Spleen (tissue), 11 donors: ENCODE measurements around the gene PHC2. TPM values are rescaled to one million over a fixed set of nuclear protein-coding genes. Genes with fewer than 3 reads are reported as not detected.

Experiments
- DNase-seq: peaks from one replicate; pipeline ENCODE4 v3.0.0-alpha.2; 2020
- H3K27ac ChIP-seq, 8 donors: fragments of 200-600 bp; sonication (generic) in 7 of 8; 1 replicate in 4 of 8; 2 replicates in 4 of 8; pipeline versions ENCODE4 v1.5.0 to v1.8.0; 2016 to 2021; ENCODE audit warnings: inconsistent platforms in 4 of 8, mild to moderate bottlenecking in 4 of 8, moderate library complexity in 1 of 8
- H3K27me3 ChIP-seq, 7 donors: fragments of 200-600 bp; sonication (generic) in 6 of 7; replicated peaks in 1 of 7; 1 replicate in 4 of 7; 2 replicates in 3 of 7; pipeline versions ENCODE4 v1.5.0 to v1.8.0; 2016 to 2021; ENCODE audit warnings: inconsistent platforms in 3 of 7, mild to moderate bottlenecking in 1 of 7
- H3K36me3 ChIP-seq, 6 donors: fragments of 200-600 bp; sonication (generic) in 5 of 6; 1 replicate in 4 of 6; 2 replicates in 2 of 6; pipeline versions ENCODE4 v1.5.0 to v1.8.0; 2016 to 2021; ENCODE audit warnings: inconsistent platforms in 2 of 6
- H3K4me1 ChIP-seq, 6 donors: fragments of 200-600 bp; sonication (generic) in 5 of 6; 1 replicate in 3 of 6; 2 replicates in 3 of 6; pipeline versions ENCODE4 v1.5.0 to v1.8.0; 2016 to 2021; ENCODE audit warnings: inconsistent platforms in 3 of 6
- H3K4me3 ChIP-seq, 8 donors: fragments of 200-600 bp; sonication (generic) in 7 of 8; 1 replicate in 4 of 8; 2 replicates in 4 of 8; pipeline versions ENCODE4 v1.5.0 to v1.8.0; 2016 to 2021; ENCODE audit warnings: inconsistent platforms in 4 of 8, mild to moderate bottlenecking in 4 of 8, moderate library complexity in 2 of 8
- H3K9me3 ChIP-seq, 8 donors: fragments of 200-600 bp; sonication (generic) in 7 of 8; 1 replicate in 4 of 8; 2 replicates in 4 of 8; pipeline versions ENCODE4 v1.5.0 to v1.8.0; 2016 to 2021; ENCODE audit warnings: inconsistent platforms in 4 of 8
- CTCF ChIP-seq, 11 experiments: fragments of 200-600 bp in 7 of 11; fragments of 450-650 bp in 4 of 11; sonication (generic) in 4 of 11; IDR thresholded peaks in 8 of 11; conservative IDR thresholded peaks in 3 of 11; 1 replicate in 7 of 11; 2 replicates in 4 of 11; pipeline versions ENCODE4 v1.4.0 to v1.8.0; 2016 to 2021; ENCODE audit warnings: antibody characterized with exemption in 11 of 11, inconsistent platforms in 4 of 11, mild to moderate bottlenecking in 1 of 11
- POLR2A ChIP-seq, 3 donors: fragments of 450-650 bp; IDR thresholded peaks; one replicate each; pipeline ENCODE4 v1.5.1; 2017; ENCODE audit warnings: antibody characterized with exemption in 3 of 3, mild to moderate bottlenecking in 1 of 3
- POLR2AphosphoS5 ChIP-seq, 3 donors: sonication (generic); formaldehyde crosslinking; IDR thresholded peaks; one replicate each; pipeline ENCODE4 v1.5.1; 2017; ENCODE audit warnings: antibody characterized with exemption in 3 of 3
- WGBS, 5 donors: extraction: QIAGEN DNeasy Blood & Tissue Kit in 3 of 5; methylation state at CpG; one replicate each; pipeline versions ENCODE4 v1.1.5 to v1.1.7; 2013 to 2018; 5-methylcytosine and 5-hydroxymethylcytosine counted together
- intact Hi-C: fragments of 100-400 bp; cut with DNase I; formaldehyde crosslinking; loops from one replicate; pipeline ENCODE4 v1.15.0; 2023; ENCODE audit warnings: low total_unique reads
- polyA plus RNA-seq, 3 donors: library from polyadenylated mRNA; stranded (reverse); fragments of 200-250 nt; gene quantifications; one replicate each; pipeline ENCODE4 v1.2.1, GENCODE V29; 2013
- total RNA-seq, 7 donors: library from RNA; depleted of rRNA in 3 of 7; stranded (reverse); fragments of >200 nt in 3 of 7; fragmentation: NEBNext Ultra II Directional in 4 of 7; extraction: Animal tissue kit (Norgen Biotek cat#: 25700) in 4 of 7; gene quantifications; one replicate each; pipeline versions ENCODE4 v1.1.0 to v1.2.1, GENCODE V29; 2016 to 2021
- donor health status: healthy with polysubstance abuse.
- donor health status: DM: no; HTN: no; CAD: no; lungs with moderate emphysema.
- donor health status: DM: no; HTN: no; CAD: no.
- donor health status: Bipolar disorder and iron deficiency.
- donor health status: healthy.
- donor health status: DM: no; HTN: no; CAD: no.
- donor health status: DM: yes; HTN: yes; CAD: no.

The PHC2 gene
- total and polyA plus RNA-seq, 10 donors: 51.1 to 272 (median 136) TPM

GRCh38 chr1:33428661-33429060 is 2.2 kb downstream of the PHC2 start:
- WGBS, 5 donors: 81 to 100% (median 96%) methylated on average over 2 of the region's 2 CpGs
- H3K27me3 ChIP-seq: peaks cover 0 to 23% (median 0%) of the 10 kb centered on the region in 7 donors
- no peaks in the 10 kb centered on the region for H3K9me3 ChIP-seq
- H3K4me1 ChIP-seq: peaks cover 7 to 45% (median 38%) of the 10 kb centered on the region in 6 donors
- no peak overlapping the region for H3K27ac ChIP-seq
- H3K36me3 ChIP-seq: no peaks in the 10 kb centered on the region
- intact Hi-C loops: no loop called here
- H3K4me3 ChIP-seq: no peak overlapping the region
- no peak for DNase-seq
- TF ChIP-seq POLR2A (IDR thresholded peaks at IDR 0.05) (no peak), CTCF (IDR thresholded peaks at IDR 0.05 in 8 of 11, conservative IDR thresholded peaks at IDR 0.05 in 3 of 11) (no peak), POLR2AphosphoS5 (IDR thresholded peaks at IDR 0.05) (no peak)

GRCh38 chr1:33426916-33427315 is 4.0 kb downstream of the PHC2 start:
- H3K9me3 ChIP-seq: no peaks in the 10 kb centered on the region
- no peak for DNase-seq
- H3K4me1 ChIP-seq: peaks cover 7 to 33% (median 26%) of the 10 kb centered on the region in 6 donors
- 80 to 96% (median 89%) methylated on average over 3 of the region's 3 CpGs for WGBS, 5 donors
- H3K36me3 ChIP-seq: no peaks in the 10 kb centered on the region
- H3K27ac ChIP-seq: no peak overlapping the region
- H3K27me3 ChIP-seq: peaks cover 0 to 23% (median 0%) of the 10 kb centered on the region in 7 donors
- intact Hi-C loops: no loop called here
- H3K4me3 ChIP-seq: no peak overlapping the region
- TF ChIP-seq POLR2AphosphoS5 (IDR thresholded peaks at IDR 0.05) (no peak), POLR2A (IDR thresholded peaks at IDR 0.05) (no peak), CTCF (IDR thresholded peaks at IDR 0.05 in 8 of 11, conservative IDR thresholded peaks at IDR 0.05 in 3 of 11) (no peak)

- Histone ChIP-seq H3K4me3 (no peak overlapping the region), H3K36me3 (no peaks in the 10 kb centered on the region), H3K27me3 (peaks cover 0 to 18% (median 0%) of the 10 kb centered on the region in 7 donors), H3K9me3 (no peaks in the 10 kb centered on the region), H3K27ac (no peak overlapping the region), H3K4me1 (peaks cover 14 to 33% (median 29%) of the 10 kb centered on the region in 6 donors)
- TF ChIP-seq CTCF (IDR thresholded peaks at IDR 0.05 in 8 of 11, conservative IDR thresholded peaks at IDR 0.05 in 3 of 11): no peak
- no peak for TF ChIP-seq POLR2AphosphoS5 (IDR thresholded peaks at IDR 0.05)
- TF ChIP-seq POLR2A (IDR thresholded peaks at IDR 0.05): no peak
- intact Hi-C loops: no loop called here
- WGBS, 5 donors: 76 to 85% (median 78%) methylated on average over 2 of the region's 2 CpGs
- DNase-seq: no peak
Measured at GRCh38 chr1:33425900-33426299, 5.0 kb downstream of the PHC2 start.

GRCh38 chr1:33424610-33425009 is 6.3 kb downstream of the PHC2 start:
- H3K9me3 ChIP-seq: no peaks in the 10 kb centered on the region
- no peaks in the 10 kb centered on the region for H3K36me3 ChIP-seq
- DNase-seq: no peak
- 73 to 94% (median 84%) methylated on average over 2 of the region's 2 CpGs for WGBS, 5 donors
- intact Hi-C loops: no loop called here
- H3K4me1 ChIP-seq: peaks cover 14 to 30% (median 21%) of the 10 kb centered on the region in 6 donors
- TF ChIP-seq CTCF (IDR thresholded peaks at IDR 0.05 in 8 of 11, conservative IDR thresholded peaks at IDR 0.05 in 3 of 11): no peak
- TF ChIP-seq POLR2A (IDR thresholded peaks at IDR 0.05): no peak
- TF ChIP-seq POLR2AphosphoS5 (IDR thresholded peaks at IDR 0.05): no peak
- H3K4me3 ChIP-seq: no peak overlapping the region
- H3K27ac ChIP-seq: no peak overlapping the region
- peaks cover 0 to 5% (median 0%) of the 10 kb centered on the region in 7 donors for H3K27me3 ChIP-seq
